Breast epithelium (tissue), 4 donors: ENCODE results near the gene LRRFIP1. TPM values are rescaled to one million over a fixed set of nuclear protein-coding genes. Genes with fewer than 3 reads are reported as not detected.

Source experiments
- DNase-seq, 2 donors: peaks; one replicate each; pipeline ENCODE4 v3.0.0-alpha.2; 2019; ENCODE audit warnings: low spot score in 2 of 2
- H3K27ac ChIP-seq, 2 donors: fragments of 200-600 bp; sonication (generic) in 1 of 2; one replicate each; pipeline ENCODE4 v1.5.1; 2016 to 2019; ENCODE audit warnings: mild to moderate bottlenecking in 1 of 2
- H3K27me3 ChIP-seq, 2 donors: fragments of 200-600 bp; sonication (generic) in 1 of 2; one replicate each; pipeline versions ENCODE4 v1.5.1 to v1.6.0; 2017 to 2019; ENCODE audit warnings: control low read depth in 1 of 2, mild to moderate bottlenecking in 1 of 2
- H3K36me3 ChIP-seq: fragments of 200-600 bp; one replicate; pipeline ENCODE4 v1.5.1; 2019
- H3K4me1 ChIP-seq, 2 donors: fragments of 200-600 bp; sonication (generic); one replicate each; pipeline ENCODE4 v1.5.1; 2016 to 2019; ENCODE audit warnings: control low read depth in 1 of 2
- H3K4me3 ChIP-seq, 3 donors: fragments of 200-600 bp; sonication (generic); 1 replicate in 2 of 3; 2 replicates in 1 of 3; pipeline ENCODE4 v1.5.1; 2016 to 2019; ENCODE audit warnings: mild to moderate bottlenecking in 3 of 3, moderate library complexity in 2 of 3
- H3K9me3 ChIP-seq, 2 donors: fragments of 200-600 bp; sonication (generic) in 1 of 2; one replicate each; pipeline ENCODE4 v1.5.1; 2016 to 2019; ENCODE audit warnings: control low read depth in 1 of 2
- POLR2A ChIP-seq: fragments of 450-650 bp; IDR thresholded peaks from one replicate; pipeline ENCODE4 v1.6.1; 2016; ENCODE audit warnings: antibody characterized with exemption, mild to moderate bottlenecking, moderate library complexity
- POLR2AphosphoS5 ChIP-seq, 3 donors: sonication (generic); formaldehyde crosslinking; IDR thresholded peaks; one replicate each; pipeline ENCODE4 v1.6.1; 2017; ENCODE audit warnings: antibody characterized with exemption in 3 of 3
- intact Hi-C: fragments of 100-400 bp; cut with DNase I; formaldehyde crosslinking; loops from one replicate; pipeline ENCODE4 v1.15.1; 2023; ENCODE audit warnings: low total_unique reads
- total RNA-seq, 3 donors: library from RNA; depleted of rRNA; stranded (reverse); fragments of >200 nt; gene quantifications; one replicate each; pipeline ENCODE4 v1.1.0, GENCODE V29; 2016
- TF ChIP-seq, protein P1 (sequence below), 3 donors: fragments of 450-650 bp; IDR thresholded peaks; one replicate each; pipeline ENCODE4 v1.5.1; 2016 to 2017; ENCODE audit warnings: antibody characterized with exemption in 3 of 3, mild to moderate bottlenecking in 3 of 3, moderate library complexity in 3 of 3

Gene LRRFIP1
- total RNA-seq, 3 donors from 2014 or later: 82.6 to 136 (median 130) TPM

GRCh38 chr2:237638176-237638575 lies 10.8 kb downstream of the LRRFIP1 start:
- H3K36me3 ChIP-seq: no peaks in the 10 kb centered on the region
- H3K4me1 ChIP-seq: no peaks in the 10 kb centered on the region
- H3K4me3 ChIP-seq: no peak overlapping the region
- intact Hi-C loops: no loop called here
- DNase-seq: no peak
- peaks cover 0 to 5% of the 10 kb centered on the region in 2 donors for H3K9me3 ChIP-seq
- no peak overlapping the region for H3K27ac ChIP-seq
- no peaks in the 10 kb centered on the region for H3K27me3 ChIP-seq
- TF ChIP-seq POLR2A (no peak), POLR2AphosphoS5 (IDR thresholded peaks at IDR 0.05) (no peak)
- TF ChIP-seq, protein P1, sequence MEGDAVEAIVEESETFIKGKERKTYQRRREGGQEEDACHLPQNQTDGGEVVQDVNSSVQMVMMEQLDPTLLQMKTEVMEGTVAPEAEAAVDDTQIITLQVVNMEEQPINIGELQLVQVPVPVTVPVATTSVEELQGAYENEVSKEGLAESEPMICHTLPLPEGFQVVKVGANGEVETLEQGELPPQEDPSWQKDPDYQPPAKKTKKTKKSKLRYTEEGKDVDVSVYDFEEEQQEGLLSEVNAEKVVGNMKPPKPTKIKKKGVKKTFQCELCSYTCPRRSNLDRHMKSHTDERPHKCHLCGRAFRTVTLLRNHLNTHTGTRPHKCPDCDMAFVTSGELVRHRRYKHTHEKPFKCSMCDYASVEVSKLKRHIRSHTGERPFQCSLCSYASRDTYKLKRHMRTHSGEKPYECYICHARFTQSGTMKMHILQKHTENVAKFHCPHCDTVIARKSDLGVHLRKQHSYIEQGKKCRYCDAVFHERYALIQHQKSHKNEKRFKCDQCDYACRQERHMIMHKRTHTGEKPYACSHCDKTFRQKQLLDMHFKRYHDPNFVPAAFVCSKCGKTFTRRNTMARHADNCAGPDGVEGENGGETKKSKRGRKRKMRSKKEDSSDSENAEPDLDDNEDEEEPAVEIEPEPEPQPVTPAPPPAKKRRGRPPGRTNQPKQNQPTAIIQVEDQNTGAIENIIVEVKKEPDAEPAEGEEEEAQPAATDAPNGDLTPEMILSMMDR (IDR thresholded peaks at IDR 0.05): no peak

DNA sequence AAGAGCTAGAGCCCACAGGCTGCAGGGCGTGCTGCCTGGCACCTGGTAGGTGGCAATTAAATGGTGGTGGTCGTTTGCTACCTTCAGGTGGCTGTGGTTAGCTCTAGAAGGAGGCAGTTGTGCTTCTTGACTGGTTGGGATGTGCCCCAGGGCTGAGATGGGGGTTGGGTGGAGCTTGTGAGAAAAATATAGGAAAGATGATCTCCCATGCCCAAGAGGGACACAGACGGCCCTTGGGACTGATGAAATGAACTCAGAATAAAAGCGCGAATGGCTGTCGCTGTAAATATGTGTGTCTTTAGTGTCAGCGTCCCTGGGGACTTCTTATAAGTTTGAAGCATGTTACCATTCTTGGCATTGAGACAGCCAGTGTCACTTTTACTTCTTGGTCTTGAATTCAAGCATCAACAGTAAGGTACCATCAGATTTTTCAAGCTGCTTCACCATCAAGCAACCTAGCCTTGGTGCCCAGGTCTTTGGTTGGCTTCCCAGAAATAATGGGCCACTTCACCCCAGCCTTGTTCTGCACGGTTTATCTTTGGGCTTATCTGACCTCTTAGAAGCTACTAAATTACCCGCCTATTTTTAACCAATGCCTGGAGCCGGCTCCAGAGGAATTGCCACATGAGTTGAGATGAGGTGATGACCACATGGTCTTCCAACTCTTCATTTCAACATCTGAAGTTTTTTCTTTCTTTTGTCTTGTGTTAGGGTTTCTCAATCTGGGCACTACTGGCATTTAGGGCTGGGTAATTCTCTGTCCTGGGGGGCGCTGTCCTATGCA lies 11.9 kb downstream of the LRRFIP1 start:
- no peak for DNase-seq
- Histone ChIP-seq H3K27ac (no peak overlapping the region), H3K4me3 (no peak overlapping the region), H3K9me3 (peaks cover 0 to 5% of the 10 kb centered on the region in 2 donors), H3K4me1 (no peaks in the 10 kb centered on the region), H3K36me3 (no peaks in the 10 kb centered on the region), H3K27me3 (no peaks in the 10 kb centered on the region)
- TF ChIP-seq, protein P1 (IDR thresholded peaks at IDR 0.05): no peak
- no peak for TF ChIP-seq POLR2A
- no peak for TF ChIP-seq POLR2AphosphoS5 (IDR thresholded peaks at IDR 0.05)
- intact Hi-C loops: no loop called here

DNA sequence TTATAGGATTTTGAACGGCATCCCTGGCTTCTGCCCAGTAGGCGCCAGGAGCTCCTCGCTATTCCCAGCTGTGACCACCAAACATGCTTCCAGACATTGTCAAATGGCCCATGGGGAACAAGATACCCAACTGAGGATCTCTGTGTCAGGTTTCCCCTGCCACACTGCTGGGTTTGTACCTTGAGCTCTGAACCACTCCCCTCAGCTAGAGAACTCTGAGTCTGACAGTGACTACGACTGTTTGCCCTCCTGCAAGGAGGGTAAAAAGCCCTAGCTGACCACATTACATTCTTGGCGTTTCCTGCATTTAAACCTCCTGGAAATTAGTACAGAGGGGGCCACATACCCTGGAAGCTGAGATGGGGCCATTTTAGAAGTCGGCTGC lies 12.4 kb downstream of the LRRFIP1 start:
- no peaks in the 10 kb centered on the region for H3K4me1 ChIP-seq
- no peak overlapping the region for H3K27ac ChIP-seq
- H3K36me3 ChIP-seq: no peaks in the 10 kb centered on the region
- DNase-seq: no peak
- no peaks in the 10 kb centered on the region for H3K9me3 ChIP-seq
- no peak for TF ChIP-seq POLR2A
- TF ChIP-seq POLR2AphosphoS5 (IDR thresholded peaks at IDR 0.05): no peak
- TF ChIP-seq, protein P1 (IDR thresholded peaks at IDR 0.05): no peak
- H3K4me3 ChIP-seq: no peak overlapping the region
- intact Hi-C loops: no loop called here
- H3K27me3 ChIP-seq: no peaks in the 10 kb centered on the region

- DNase-seq: no peak
- Histone ChIP-seq H3K27ac (no peak overlapping the region), H3K27me3 (no peaks in the 10 kb centered on the region), H3K9me3 (no peaks in the 10 kb centered on the region), H3K4me1 (no peaks in the 10 kb centered on the region), H3K4me3 (no peak overlapping the region), H3K36me3 (no peaks in the 10 kb centered on the region)
- TF ChIP-seq, protein P1 (IDR thresholded peaks at IDR 0.05): no peak
- no peak for TF ChIP-seq POLR2AphosphoS5 (IDR thresholded peaks at IDR 0.05)
- no peak for TF ChIP-seq POLR2A
- intact Hi-C loops: no loop called here
These were observed 13.2 kb downstream of the LRRFIP1 start for GRCh38 chr2:237640493-237640998.

- Histone ChIP-seq H3K4me1 (no peaks in the 10 kb centered on the region), H3K36me3 (no peaks in the 10 kb centered on the region), H3K27ac (no peak overlapping the region), H3K27me3 (no peaks in the 10 kb centered on the region), H3K4me3 (no peak overlapping the region), H3K9me3 (no peaks in the 10 kb centered on the region)
- DNase-seq: no peak
- intact Hi-C loops: no loop called here
- TF ChIP-seq, protein P1 (IDR thresholded peaks at IDR 0.05): no peak
- no peak for TF ChIP-seq POLR2A
- TF ChIP-seq POLR2AphosphoS5 (IDR thresholded peaks at IDR 0.05): no peak
These were observed 14.8 kb downstream of the LRRFIP1 start for GRCh38 chr2:237642038-237642734.
